HepG2 (cell line): Measurements from ENCODE around the gene PLA2G4B. TPM values are rescaled to one million over a fixed set of nuclear protein-coding genes. Genes with fewer than 3 reads are reported as not detected.

Source experiments
- ATAC-seq: fragments of 200-7000 bp; cut with Tn5 transposase; 3 replicates; pipeline ENCODE4 v1.9.1; 2020; ENCODE audit warnings: mild to moderate bottlenecking, moderate library complexity
- BruUV-seq: library from RNA; stranded (reverse); fragments of 400-500 nt; replicated peaks from 2 replicates; lab custom pipeline; 2021; lab: Mats Ljungman, UMichigan
- CTCF ChIA-PET: fragments of 300-600 bp; formaldehyde crosslinking; extraction: SDS; loops from one replicate; lab custom pipeline; 2021; ENCODE audit warnings: low total read pairs, inconsistent platforms, low intra/inter-chr PET ratio; lab: Yijun Ruan, JAX
- POLR2A ChIA-PET: fragments of 350-600 bp; sonication (Branson Sonifier 250); formaldehyde crosslinking; loops from one replicate; lab custom pipeline; 2020; ENCODE audit warnings: antibody characterized with exemption, inconsistent platforms; lab: Yijun Ruan, JAX
- DNase-seq: peaks from one replicate; pipeline ENCODE4 v3.0.0-alpha.2; 2015; ENCODE audit warnings: low spot score
- FAIRE-seq: peaks from 3 replicates; lab custom pipeline; 2011; peaks lifted over from hg19 to GRCh38; lab: Jason Lieb, UNC
- H2AFZ ChIP-seq: one replicate; pipeline ENCODE4 v1.6.1; 2011; ENCODE audit warnings: low read length, inconsistent platforms
- H3K27ac ChIP-seq: fragments of 300-600 bp; 3 replicates; pipeline ENCODE4 v1.8.0; 2011; ENCODE audit warnings: mixed run types, mild to moderate bottlenecking, mixed read lengths, low read length, inconsistent platforms; ENCODE audit not compliant: insufficient read depth; ENCODE audit errors: extremely low read length
- H3K27me3 ChIP-seq, 2 experiments: fragments of 200-600 bp in 1 of 2; 2 replicates in 1 of 2; 3 replicates in 1 of 2; pipeline versions ENCODE4 v1.6.0 to v1.8.0; 2011; ENCODE audit warnings: low read length in 2 of 2, mild to moderate bottlenecking in 2 of 2, moderate library complexity in 2 of 2, inconsistent platforms in 1 of 2; ENCODE audit not compliant: insufficient read depth in 2 of 2, control insufficient read depth in 1 of 2
- H3K36me3 ChIP-seq, 2 experiments: fragments of 200-600 bp in 1 of 2; replicated peaks in 1 of 2; 2 replicates in 1 of 2; 3 replicates in 1 of 2; pipeline versions ENCODE4 v1.5.1 to v1.8.0; 2011; ENCODE audit warnings: low read length in 2 of 2, inconsistent platforms in 1 of 2; ENCODE audit not compliant: insufficient read depth in 2 of 2, control insufficient read depth in 1 of 2
- H3K4me1 ChIP-seq: 2 replicates; pipeline ENCODE4 v1.5.1; 2012; ENCODE audit warnings: low read length, inconsistent platforms; ENCODE audit not compliant: insufficient read depth
- H3K4me2 ChIP-seq: 2 replicates; pipeline ENCODE4 v1.6.0; 2011; ENCODE audit warnings: low read depth, low read length, inconsistent platforms
- H3K4me3 ChIP-seq, 3 experiments: fragments of 200-600 bp in 1 of 3; sonication (generic), shearing (Covaris generic) in 1 of 3; replicated peaks in 1 of 3; 2 replicates each; pipeline ENCODE4 v1.5.1; 2011 to 2016; ENCODE audit warnings: low read length in 3 of 3, inconsistent platforms in 2 of 3, low read depth in 2 of 3, mild to moderate bottlenecking in 2 of 3, control low read depth in 1 of 3, mixed read lengths in 1 of 3; ENCODE audit not compliant: insufficient read depth in 1 of 3
- H3K79me2 ChIP-seq: one replicate; pipeline ENCODE4 v1.6.1; 2011; ENCODE audit warnings: low read length, inconsistent platforms; ENCODE audit not compliant: insufficient read depth
- H3K9ac ChIP-seq: 2 replicates; pipeline ENCODE4 v1.6.0; 2011; ENCODE audit warnings: mild to moderate bottlenecking, low read depth, low read length, inconsistent platforms; ENCODE audit not compliant: insufficient read depth
- H3K9me3 ChIP-seq: 2 replicates; pipeline ENCODE4 v1.5.1; 2012; ENCODE audit warnings: mild to moderate bottlenecking, low read length
- H4K20me1 ChIP-seq: 2 replicates; pipeline ENCODE4 v1.6.0; 2011; ENCODE audit warnings: inconsistent platforms, mild to moderate bottlenecking, low read length, moderate library complexity; ENCODE audit not compliant: insufficient read depth
- ATF7-NPFF ChIP-seq: sonication (generic); formaldehyde crosslinking; IDR thresholded peaks from 2 replicates; pipeline ENCODE4 v1.8.1; 2023; ENCODE audit warnings: mild to moderate bottlenecking, low read depth, missing genetic modification reagents, moderate library complexity
- FLYWCH1 ChIP-seq: sonication (generic); formaldehyde crosslinking; IDR thresholded peaks from 2 replicates; pipeline ENCODE4 v1.8.1; 2023; ENCODE audit warnings: mild to moderate bottlenecking, missing genetic modification reagents
- GABPA ChIP-seq, 2 experiments: IDR thresholded peaks; 2 replicates each; pipeline ENCODE4 v1.6.1; 2011 to 2016; ENCODE audit warnings: low read depth in 2 of 2, low read length in 1 of 2, missing biosample characterization in 1 of 2, missing genetic modification characterization in 1 of 2
- MIXL1 ChIP-seq: IDR thresholded peaks from 2 replicates; pipeline ENCODE4 v1.6.1; 2016
- MTA1 ChIP-seq: sonication (generic); formaldehyde crosslinking; IDR thresholded peaks from 2 replicates; pipeline ENCODE4 v1.4.0; 2020; ENCODE audit warnings: missing genetic modification reagents, mild to moderate bottlenecking, borderline replicate concordance
- NCOA1 ChIP-seq: sonication (generic); formaldehyde crosslinking; IDR thresholded peaks from 2 replicates; pipeline ENCODE4 v1.9.0; 2021; ENCODE audit warnings: missing genetic modification reagents
- SALL2 ChIP-seq: sonication (generic); formaldehyde crosslinking; IDR thresholded peaks from 2 replicates; pipeline ENCODE4 v1.8.1; 2023; ENCODE audit warnings: mild to moderate bottlenecking, missing genetic modification reagents, inconsistent platforms
- SMARCC2 ChIP-seq: fragments of 450-650 bp; IDR thresholded peaks from 2 replicates; pipeline ENCODE4 v1.6.1; 2017; ENCODE audit warnings: antibody characterized with exemption, mild to moderate bottlenecking
- SRSF9 ChIP-seq: fragments of 200-400 bp; formaldehyde crosslinking; IDR thresholded peaks from 2 replicates; pipeline ENCODE4 v1.6.1; 2018; ENCODE audit warnings: borderline replicate concordance, mild to moderate bottlenecking, low read depth, low read length; ENCODE audit not compliant: insufficient read depth, poor library complexity, severe bottlenecking
- TEAD3 ChIP-seq: optimal IDR thresholded peaks from 2 replicates; pipeline ENCODE3; 2016; ENCODE audit warnings: borderline replicate concordance
- ZFAT ChIP-seq: sonication (generic); formaldehyde crosslinking; conservative IDR thresholded peaks from 2 replicates; pipeline ENCODE4 v1.8.1; 2023; ENCODE audit warnings: missing genetic modification reagents, inconsistent platforms
- ZNF619 ChIP-seq: sonication (generic); formaldehyde crosslinking; IDR thresholded peaks from 2 replicates; pipeline ENCODE4 v1.4.0; 2020; ENCODE audit warnings: mild to moderate bottlenecking, missing genetic modification reagents
- ZNF674 ChIP-seq: sonication (generic); formaldehyde crosslinking; IDR thresholded peaks from 2 replicates; pipeline ENCODE4 v1.5.0; 2020; ENCODE audit warnings: low read depth, mild to moderate bottlenecking, missing genetic modification reagents
- WGBS: methylation state at CpG from one replicate; pipeline ENCODE4 v1.1.6; 2017; ENCODE audit warnings: low lambda C conversion rate; 5-methylcytosine and 5-hydroxymethylcytosine counted together
- in situ Hi-C: cut with HindIII; loops from 2 replicates; pipeline ENCODE4 v1.10.0; 2017; ENCODE audit warnings: low pct_unique_long_range_greater_than_20kb; ENCODE audit not compliant: extremely low pct_ligation_motif_present
- intact Hi-C: fragments of 100-400 bp; cut with micrococcal nuclease; formaldehyde crosslinking; loops from one replicate; pipeline ENCODE4 v1.10.0; 2022; ENCODE audit not compliant: unreplicated experiment
- polyA plus RNA-seq, 8 experiments: library from polyadenylated mRNA; depleted of rRNA in 3 of 8; stranded (reverse) in 7 of 8; unstranded in 1 of 8; fragments of >200 nt; fragmentation: Illumina TruSeq in 4 of 8; extraction: Trizol in 4 of 8; gene quantifications; 2 replicates each; pipeline versions ENCODE4 v1.2.1 to v1.2.3, GENCODE V29; 2011 to 2016; ENCODE audit warnings: low read depth in 4 of 8, missing spikeins in 1 of 8, mixed read lengths in 1 of 8; ENCODE audit not compliant: insufficient read depth in 1 of 8
- total RNA-seq, 5 experiments: library from RNA; depleted of rRNA; stranded (reverse); fragments of >200 nt; fragmentation: Illumina TruSeq; extraction: Trizol; gene quantifications; 2 replicates each; pipeline ENCODE4 v1.2.3, GENCODE V29; 2016; ENCODE audit warnings: low read depth in 1 of 5
- TF ChIP-seq, protein P1 (sequence below): sonication (generic); formaldehyde crosslinking; IDR thresholded peaks from 2 replicates; pipeline ENCODE4 v1.4.0; 2020; ENCODE audit warnings: mild to moderate bottlenecking, missing genetic modification reagents, borderline replicate concordance
- TF ChIP-seq, protein P2 (sequence below): IDR thresholded peaks from 2 replicates; pipeline ENCODE4 v1.6.1; 2018; ENCODE audit warnings: missing genetic modification reagents, mild to moderate bottlenecking, missing compliant biosample characterization
- TF ChIP-seq, protein P3 (sequence below): sonication (generic); formaldehyde crosslinking; IDR thresholded peaks from 2 replicates; pipeline ENCODE4 v1.4.0; 2020; ENCODE audit warnings: mild to moderate bottlenecking, missing genetic modification reagents, borderline replicate concordance
- TF ChIP-seq, protein P4 (sequence below): IDR thresholded peaks from 2 replicates; pipeline ENCODE4 v1.6.1; 2016

The PLA2G4B gene
- total and polyA plus RNA-seq, 2 of the 13 experiments (the other 11 are each of a cell fraction or from before 2014, with no cell fraction given): 5.1 to 8.0 TPM

DNA sequence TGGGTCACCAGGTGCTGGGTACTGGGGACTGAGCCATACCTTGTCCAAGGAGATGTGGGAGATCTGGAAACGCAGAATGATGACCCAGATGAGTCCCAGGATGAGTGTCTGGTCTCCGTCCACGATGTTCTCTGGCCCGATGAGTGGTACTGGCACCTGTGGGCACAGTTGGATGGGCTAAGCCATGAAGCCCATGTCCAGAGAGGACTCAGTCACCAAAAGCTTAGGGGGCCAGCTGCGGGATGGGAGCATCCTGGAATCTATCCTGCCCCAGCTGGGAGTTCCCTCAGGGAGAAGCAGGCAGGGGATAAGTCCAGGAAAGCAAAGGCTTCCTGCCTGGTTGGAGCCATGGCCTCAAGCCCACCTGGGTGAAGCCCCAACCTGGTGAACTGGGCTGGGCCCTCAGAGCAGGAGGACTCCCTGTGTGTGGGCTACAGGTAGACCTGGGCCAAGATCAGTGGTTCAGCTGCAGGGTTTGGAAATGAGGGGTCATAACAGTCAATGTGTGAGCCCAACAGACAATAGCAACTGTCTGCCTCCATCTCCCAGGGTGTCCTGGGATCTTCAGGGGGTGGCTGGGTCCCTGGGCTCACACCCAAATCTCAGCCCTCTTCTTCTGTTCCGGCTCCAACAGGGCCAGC is 51.5 kb downstream of the PLA2G4B start:
- peaks cover 11 to 67% of the 10 kb centered on the region in 2 experiments; a peak in 4 of 5 replicates for H3K27me3 ChIP-seq
- no peak overlapping the region for H3K4me2 ChIP-seq
- no peaks in the 10 kb centered on the region for H3K9me3 ChIP-seq
- H2AFZ ChIP-seq: no peak overlapping the region
- no peak overlapping the region for H3K27ac ChIP-seq
- WGBS: no CpG with 5 or more reads among the region's 6 CpGs
- ATAC-seq (no peak), FAIRE-seq (no peak), DNase-seq (no peak)
- no peak overlapping the region for H3K4me3 ChIP-seq
- H3K4me1 ChIP-seq: peaks cover 30% of the 10 kb centered on the region
- intact Hi-C loops: no loop called here
- in situ Hi-C loops: no loop called here
- H4K20me1 ChIP-seq: no peaks in the 10 kb centered on the region
- CTCF ChIA-PET: no interaction called here
- no peaks in the 10 kb centered on the region for H3K36me3 ChIP-seq
- H3K79me2 ChIP-seq: no peaks in the 10 kb centered on the region
- POLR2A ChIA-PET: no interaction called here
- H3K9ac ChIP-seq: no peak overlapping the region
- BruUV-seq: no TSS peak
- TF ChIP-seq, protein P1, sequence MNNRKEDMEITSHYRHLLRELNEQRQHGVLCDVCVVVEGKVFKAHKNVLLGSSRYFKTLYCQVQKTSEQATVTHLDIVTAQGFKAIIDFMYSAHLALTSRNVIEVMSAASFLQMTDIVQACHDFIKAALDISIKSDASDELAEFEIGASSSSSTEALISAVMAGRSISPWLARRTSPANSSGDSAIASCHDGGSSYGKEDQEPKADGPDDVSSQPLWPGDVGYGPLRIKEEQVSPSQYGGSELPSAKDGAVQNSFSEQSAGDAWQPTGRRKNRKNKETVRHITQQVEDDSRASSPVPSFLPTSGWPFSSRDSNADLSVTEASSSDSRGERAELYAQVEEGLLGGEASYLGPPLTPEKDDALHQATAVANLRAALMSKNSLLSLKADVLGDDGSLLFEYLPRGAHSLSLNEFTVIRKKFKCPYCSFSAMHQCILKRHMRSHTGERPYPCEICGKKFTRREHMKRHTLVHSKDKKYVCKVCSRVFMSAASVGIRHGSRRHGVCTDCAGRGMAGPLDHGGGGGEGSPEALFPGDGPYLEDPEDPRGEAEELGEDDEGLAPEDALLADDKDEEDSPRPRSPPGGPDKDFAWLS (CRISPR knock-in tag): no peak
- no peak for TF ChIP-seq FLYWCH1
- TF ChIP-seq SRSF9: no peak
- TF ChIP-seq, protein P2, sequence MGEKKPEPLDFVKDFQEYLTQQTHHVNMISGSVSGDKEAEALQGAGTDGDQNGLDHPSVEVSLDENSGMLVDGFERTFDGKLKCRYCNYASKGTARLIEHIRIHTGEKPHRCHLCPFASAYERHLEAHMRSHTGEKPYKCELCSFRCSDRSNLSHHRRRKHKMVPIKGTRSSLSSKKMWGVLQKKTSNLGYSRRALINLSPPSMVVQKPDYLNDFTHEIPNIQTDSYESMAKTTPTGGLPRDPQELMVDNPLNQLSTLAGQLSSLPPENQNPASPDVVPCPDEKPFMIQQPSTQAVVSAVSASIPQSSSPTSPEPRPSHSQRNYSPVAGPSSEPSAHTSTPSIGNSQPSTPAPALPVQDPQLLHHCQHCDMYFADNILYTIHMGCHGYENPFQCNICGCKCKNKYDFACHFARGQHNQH (CRISPR knock-in tag): no peak
- TF ChIP-seq, protein P3, sequence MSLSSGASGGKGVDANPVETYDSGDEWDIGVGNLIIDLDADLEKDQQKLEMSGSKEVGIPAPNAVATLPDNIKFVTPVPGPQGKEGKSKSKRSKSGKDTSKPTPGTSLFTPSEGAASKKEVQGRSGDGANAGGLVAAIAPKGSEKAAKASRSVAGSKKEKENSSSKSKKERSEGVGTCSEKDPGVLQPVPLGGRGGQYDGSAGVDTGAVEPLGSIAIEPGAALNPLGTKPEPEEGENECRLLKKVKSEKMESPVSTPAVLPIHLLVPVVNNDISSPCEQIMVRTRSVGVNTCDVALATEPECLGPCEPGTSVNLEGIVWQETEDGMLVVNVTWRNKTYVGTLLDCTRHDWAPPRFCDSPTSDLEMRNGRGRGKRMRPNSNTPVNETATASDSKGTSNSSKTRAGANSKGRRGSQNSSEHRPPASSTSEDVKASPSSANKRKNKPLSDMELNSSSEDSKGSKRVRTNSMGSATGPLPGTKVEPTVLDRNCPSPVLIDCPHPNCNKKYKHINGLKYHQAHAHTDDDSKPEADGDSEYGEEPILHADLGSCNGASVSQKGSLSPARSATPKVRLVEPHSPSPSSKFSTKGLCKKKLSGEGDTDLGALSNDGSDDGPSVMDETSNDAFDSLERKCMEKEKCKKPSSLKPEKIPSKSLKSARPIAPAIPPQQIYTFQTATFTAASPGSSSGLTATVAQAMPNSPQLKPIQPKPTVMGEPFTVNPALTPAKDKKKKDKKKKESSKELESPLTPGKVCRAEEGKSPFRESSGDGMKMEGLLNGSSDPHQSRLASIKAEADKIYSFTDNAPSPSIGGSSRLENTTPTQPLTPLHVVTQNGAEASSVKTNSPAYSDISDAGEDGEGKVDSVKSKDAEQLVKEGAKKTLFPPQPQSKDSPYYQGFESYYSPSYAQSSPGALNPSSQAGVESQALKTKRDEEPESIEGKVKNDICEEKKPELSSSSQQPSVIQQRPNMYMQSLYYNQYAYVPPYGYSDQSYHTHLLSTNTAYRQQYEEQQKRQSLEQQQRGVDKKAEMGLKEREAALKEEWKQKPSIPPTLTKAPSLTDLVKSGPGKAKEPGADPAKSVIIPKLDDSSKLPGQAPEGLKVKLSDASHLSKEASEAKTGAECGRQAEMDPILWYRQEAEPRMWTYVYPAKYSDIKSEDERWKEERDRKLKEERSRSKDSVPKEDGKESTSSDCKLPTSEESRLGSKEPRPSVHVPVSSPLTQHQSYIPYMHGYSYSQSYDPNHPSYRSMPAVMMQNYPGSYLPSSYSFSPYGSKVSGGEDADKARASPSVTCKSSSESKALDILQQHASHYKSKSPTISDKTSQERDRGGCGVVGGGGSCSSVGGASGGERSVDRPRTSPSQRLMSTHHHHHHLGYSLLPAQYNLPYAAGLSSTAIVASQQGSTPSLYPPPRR: no peak
- TF ChIP-seq ZNF619 (CRISPR knock-in tag): no peak
- TF ChIP-seq ZFAT (CRISPR knock-in tag): no peak
- no peak for TF ChIP-seq SALL2
- TF ChIP-seq SMARCC2: no peak
- no peak for TF ChIP-seq TEAD3
- no peak for TF ChIP-seq MIXL1 (CRISPR knock-in tag)
- TF ChIP-seq GABPA (IDR thresholded peaks at IDR 0.05; ENCODE audit: low read depth, low read length): no peak
- TF ChIP-seq GABPA (CRISPR knock-in tag; IDR thresholded peaks at IDR 0.05; ENCODE audit: low read depth): no peak
- TF ChIP-seq ATF7-NPFF (CRISPR knock-in tag): no peak
- TF ChIP-seq, protein P4, sequence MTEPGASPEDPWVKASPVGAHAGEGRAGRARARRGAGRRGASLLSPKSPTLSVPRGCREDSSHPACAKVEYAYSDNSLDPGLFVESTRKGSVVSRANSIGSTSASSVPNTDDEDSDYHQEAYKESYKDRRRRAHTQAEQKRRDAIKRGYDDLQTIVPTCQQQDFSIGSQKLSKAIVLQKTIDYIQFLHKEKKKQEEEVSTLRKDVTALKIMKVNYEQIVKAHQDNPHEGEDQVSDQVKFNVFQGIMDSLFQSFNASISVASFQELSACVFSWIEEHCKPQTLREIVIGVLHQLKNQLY (CRISPR knock-in tag): no peak
- TF ChIP-seq ZNF674 (CRISPR knock-in tag): no peak
- no peak for TF ChIP-seq NCOA1 (CRISPR knock-in tag)
- TF ChIP-seq MTA1 (CRISPR knock-in tag): no peak
